ENCODE results near the gene NISCH.

NISCH gene

DNA sequence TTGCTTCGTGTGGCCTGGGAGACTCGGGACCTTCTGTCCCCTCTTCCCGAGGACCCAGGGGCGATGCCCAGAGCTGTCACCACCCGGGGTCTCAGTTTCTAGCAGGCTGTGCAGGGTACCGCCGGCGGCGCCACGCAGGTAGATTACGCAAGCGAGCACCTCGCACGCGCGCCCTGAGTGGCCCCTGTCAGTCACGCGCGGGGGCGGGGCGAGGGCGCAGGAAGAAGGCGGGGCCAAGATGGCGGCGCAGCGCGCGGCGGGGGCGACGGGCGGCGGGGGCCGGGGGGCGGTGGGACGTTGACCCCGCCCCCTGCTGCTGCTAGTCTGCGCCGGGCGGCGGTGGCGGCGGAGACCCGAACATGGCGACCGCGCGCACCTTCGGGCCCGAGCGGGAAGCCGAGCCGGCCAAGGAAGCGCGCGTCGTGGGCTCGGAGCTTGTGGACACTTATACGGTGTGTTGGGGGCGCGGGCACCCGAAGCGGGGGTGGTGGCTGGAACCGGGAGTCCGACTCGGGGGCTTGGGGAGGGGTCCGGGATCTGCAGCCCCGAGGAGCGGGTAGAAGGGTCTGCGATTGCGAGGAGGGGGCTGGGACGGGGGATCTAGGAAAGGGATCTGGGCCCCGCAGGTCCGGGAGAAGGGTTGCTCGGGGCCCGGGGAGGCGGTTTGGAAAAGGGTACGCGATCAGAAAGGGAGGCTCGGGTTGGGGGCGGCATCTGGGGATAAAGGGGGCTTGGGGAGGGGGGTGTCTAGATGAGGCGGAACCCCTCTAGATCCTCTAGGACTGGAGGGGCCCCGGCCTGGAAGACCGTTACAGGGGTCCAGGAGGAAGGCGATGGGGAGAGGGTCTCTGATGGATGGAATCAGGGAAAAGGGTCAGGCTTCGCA lies at the start of gene NISCH:
NISCH (plus strand) TSS at position 322 of the 886 bp plus-strand sequence; CDS start at position 360, 38 bp downstream.
- DNase-seq: peak; percentile 18

DNA sequence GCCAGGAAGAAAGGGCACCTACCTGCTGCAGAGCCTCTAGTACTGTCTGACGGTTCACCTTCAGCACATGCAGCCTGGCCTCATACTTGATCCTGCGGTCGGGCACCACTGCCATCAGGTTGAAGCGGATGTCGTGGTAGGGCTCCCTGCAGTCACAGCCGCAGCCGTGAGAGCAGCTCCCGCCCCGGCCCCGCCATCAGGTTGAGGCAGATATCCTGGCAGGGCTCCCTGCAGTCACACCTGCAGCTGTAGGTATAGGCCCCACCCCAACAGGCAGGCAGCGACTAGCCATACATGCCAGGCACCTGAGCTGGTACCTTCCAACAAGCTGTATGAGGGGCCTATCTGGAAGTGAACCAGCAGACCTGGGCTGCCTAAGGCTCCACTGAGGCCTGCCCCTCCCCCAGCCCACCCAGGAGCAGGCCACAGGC lies 49.2 kb upstream of the NISCH start:
- no peak for DNase-seq

GRCh38 chr3:52406791-52407510 lies 48.5 kb upstream of the NISCH start:
- no peak for DNase-seq

DNA sequence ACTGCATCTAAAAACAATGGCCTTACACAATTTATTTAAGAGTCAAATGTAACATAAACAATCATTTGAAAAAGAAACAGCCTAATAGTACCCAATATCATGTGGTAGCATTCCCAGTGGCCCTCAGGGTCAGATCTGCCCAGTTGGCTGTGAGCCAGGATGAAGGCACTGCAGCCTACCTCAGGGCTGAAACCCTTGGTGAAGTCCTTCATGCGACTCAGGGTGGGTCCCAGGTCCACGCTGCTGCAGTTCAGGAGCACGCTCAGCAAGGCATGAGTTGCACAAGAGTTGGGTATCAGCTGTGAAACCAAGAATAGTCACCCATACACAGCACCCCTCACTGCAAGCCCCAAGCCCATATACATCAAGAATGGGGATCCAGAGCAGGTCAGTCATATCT lies 47.6 kb upstream of the NISCH start:
- no peak for DNase-seq

DNA sequence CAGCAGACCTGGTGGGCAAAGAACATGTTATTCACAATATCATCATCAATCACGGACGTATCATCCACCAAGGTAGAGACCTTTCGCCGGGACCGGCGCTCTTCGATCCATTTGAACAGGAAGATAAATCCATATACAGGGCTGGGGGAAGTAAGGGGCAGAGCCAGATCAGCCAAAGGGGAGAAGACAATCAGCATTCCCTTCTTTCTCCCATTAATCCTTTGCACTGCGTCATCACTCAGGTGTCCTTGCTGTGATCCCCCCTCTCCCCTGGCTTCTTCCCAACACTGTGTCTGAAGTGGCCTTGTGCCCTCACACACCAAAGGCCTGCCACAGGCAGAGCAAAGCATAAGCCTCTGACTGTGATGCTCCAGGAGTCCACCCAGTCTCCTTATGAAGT lies 46.9 kb upstream of the NISCH start:
- no peak for DNase-seq

- DNase-seq: no peak
Measured at GRCh38 chr3:52415800-52416199, 39.6 kb upstream of the NISCH start.

DNA sequence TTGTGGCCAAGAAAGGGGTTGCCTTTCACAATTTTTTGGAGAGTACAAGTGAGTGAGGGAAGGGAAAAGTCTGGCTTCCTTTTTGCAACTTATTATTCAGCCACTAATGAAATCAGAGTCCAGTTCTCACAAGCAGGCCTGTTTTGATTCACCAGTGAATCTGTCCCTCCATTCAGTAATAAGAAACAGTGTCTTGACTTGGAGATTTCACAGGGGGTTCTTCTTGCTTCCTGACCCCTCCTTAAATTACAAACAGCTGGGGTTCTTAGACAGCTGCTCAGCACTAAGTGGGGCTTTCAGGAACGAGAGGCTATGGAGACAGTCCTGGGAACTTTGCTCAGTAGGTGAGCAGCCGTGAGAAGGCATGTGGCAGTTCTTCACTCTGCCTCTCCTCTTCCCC lies 35.0 kb upstream of the NISCH start:
- no peak for DNase-seq

GRCh38 chr3:52422669-52423068 lies 32.7 kb upstream of the NISCH start:
- DNase-seq: no peak

DNA sequence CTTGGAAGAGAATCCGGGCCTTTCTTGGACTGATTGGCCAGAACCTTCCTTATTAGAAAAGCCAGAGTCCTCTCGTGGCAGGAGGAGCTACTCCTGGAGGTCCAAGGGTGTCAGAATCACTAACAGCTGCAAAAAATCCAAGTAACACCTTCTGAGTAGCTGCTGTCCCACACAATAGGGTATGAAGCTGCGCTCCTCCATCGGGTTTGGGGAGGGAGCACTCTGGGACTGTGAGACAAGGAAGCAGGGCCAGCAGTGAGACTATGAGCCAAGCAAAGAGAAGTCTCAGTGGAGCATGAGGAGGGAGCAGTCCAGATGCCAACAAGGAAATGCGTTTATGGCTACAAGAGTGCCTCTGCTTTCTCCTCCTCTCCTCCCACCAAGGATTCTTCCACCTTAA lies 32.2 kb upstream of the NISCH start:
- DNase-seq: no peak

DNA sequence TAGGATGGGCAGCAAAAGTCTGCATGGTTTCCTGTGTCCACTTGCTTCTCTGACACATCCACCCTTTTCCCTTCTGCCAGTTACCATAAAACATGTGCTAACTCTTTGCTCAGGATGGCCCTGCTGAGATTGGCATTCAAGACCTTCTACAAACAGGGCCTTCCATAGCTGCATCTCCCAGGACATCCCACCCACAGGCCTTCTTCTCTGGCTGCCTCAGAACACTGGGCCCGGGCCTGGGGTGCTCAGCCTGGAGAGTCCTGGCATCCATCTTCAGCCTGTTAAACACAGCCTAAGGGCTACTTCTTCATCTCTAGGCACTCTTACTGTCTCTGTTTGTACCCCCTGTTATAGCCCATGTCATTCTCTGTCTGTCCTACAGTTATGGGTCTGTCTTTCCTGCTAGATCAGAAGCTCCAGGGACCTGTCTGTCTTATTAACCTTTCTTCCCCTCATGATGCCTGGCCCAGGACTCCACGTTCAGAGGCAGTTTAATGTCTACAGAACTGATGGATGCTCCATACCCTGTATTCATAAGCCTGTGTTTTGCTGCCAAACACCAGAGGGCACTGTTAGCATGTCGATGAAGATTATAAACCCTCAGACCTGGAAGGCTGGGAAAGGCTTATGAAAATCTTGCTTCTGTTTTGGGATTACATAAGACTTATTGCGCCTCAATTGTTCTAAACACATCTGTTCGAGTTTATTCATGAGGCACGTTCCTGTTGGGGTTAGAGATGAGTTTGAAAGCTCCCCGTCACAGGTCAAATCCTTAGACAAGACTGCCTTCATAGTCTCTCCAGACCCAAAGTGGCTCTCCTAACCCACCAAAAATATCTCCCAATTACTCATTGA lies 27.0 kb upstream of the NISCH start:
- DNase-seq: peak; percentile 15

DNA sequence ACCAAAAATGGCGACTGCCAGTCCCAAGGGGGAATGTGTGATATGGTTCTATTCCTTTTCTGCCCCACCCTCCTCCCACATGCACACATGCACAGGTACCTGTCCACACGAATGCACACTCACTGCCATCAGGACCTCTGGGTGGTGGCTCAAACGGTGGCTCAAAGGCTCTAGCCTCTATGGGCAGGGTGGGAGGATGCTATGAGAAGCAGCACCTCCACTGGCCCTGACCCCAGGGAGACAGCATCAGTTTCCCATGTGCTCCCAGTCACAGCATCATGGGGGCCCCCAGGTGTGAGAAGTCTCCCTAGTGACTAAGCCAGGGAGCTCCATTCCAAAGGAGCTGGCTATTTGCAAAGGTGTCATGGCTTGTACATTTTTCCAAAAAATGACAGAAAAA lies 26.4 kb upstream of the NISCH start:
- no peak for DNase-seq

DNA sequence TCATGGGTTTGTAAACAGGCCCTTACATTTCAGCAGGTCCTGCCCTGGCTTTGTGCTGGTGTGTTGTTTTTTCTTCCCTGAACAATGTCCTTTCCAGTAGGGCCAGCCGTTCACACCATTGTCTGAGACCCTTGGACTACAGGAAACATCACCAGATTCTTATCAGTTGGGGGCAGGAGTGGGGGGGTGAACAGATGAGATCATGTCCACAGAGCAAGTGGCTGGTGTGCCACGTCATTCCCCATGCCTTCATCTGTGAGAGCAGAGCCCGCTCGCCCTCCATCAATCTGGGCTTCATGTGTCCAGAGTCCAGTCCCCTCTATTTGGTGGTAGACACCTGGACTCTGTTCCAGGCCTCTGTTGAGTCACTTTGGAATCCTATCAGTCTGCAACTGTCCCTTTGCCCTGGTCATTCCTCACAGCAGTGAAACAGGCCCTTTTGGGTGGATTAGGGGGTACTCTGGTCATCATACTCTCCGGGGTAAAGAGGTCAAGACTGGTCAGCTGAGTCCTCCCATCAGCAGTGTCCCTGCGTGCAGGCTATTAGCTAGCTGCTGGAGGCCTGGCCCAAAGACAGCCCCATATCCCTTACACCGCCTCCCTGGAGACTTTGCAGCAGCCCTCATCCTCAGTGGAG lies 25.5 kb upstream of the NISCH start:
- no peak for DNase-seq

DNA sequence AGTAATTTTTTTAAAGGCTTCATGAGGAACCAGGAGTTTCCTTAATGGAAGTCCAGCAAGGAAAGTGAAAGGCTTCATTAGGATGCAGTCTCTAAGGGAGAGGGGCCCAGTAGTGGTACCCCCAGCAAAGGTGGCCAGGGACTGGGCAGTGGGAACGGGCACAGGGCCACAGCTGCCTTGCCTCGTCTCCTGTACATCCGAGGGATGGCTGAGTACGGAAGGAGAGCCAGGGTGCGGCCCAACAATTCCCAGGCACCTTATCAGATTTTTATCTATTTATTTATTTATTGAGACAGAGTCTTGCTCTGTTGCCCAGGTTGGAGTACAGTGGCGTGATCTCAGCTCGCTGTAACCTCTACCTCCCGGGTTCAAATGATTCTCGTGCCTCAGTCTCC lies 25.0 kb upstream of the NISCH start:
- no peak for DNase-seq

- no peak for DNase-seq
Measured at GRCh38 chr3:52431459-52432223, 23.8 kb upstream of the NISCH start.

DNA sequence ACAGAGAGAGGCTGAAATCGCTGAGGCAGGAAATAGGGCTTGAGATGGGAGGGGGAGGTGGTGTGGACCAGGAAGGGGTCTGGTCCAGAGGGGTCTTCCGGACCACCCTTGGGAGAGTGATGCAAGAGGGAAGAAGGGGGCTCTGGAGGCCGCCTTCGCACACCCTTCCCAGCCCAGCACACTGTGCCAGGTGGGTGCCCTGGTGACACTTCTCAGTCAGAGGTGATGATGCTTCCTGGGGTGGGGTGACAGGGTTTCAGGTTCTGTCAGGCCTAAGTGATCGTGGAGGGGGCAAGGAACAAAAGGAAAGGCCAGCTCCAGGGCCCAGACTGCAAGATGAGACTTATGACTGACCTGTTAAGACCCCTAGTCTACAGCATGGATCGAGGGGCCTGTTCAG lies 23.2 kb upstream of the NISCH start:
- DNase-seq: no peak

DNA sequence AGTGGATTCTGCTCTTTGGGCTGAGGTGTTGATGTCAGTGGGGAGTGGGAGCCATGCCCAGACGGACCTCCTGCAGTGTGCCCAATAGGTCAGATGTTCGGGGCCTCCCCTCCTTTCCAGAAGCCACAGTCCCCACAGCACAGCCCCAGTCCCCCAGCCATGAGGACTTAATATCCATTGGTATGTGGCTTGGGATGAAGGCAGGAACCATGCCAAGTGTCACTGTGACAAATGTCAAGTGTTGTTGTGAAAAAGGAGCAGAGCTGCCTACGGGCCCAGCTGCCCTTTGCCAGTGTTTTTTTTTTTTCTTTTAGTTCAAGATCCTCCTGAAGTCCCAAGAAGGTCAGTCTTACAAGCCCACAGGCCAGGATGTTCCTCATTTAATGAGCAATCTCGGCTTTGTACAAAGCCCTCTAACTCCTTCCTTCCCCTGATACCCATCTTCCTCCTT lies 22.7 kb upstream of the NISCH start:
- DNase-seq: no peak

DNA sequence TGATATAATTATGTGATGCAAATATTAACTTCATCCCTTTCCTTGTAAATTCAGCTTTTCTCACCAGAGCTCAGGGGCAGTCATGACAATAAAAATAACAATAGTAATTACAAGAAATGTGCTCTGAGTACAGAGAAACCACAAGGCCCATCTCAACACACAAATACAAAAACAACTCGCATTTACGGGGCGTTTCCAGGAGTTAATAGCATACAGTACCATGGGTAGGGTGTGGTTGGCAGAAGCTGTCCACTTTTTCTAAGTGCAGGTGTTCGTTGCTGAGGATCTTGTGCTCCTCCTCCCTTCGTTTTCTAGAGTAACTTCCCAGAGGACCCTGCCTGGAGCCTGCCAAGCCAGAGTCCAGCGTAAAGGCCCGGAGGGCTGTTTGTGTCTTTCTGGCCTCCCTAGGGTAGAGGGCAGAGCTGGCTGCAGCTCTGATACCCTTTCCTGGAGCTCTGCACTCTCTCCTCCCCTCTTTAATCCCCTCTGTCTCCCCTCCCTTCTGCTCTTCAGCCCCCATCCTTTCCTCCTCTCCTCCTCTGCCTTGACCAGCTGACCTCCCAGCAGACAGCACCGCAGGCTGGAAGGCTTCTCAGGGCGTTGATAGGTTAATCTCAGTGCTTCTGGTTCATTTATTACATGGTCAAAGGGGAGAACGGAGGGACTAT lies 21.9 kb upstream of the NISCH start:
- no peak for DNase-seq

GRCh38 chr3:52433996-52434479 lies 21.4 kb upstream of the NISCH start:
- no peak for DNase-seq

DNA sequence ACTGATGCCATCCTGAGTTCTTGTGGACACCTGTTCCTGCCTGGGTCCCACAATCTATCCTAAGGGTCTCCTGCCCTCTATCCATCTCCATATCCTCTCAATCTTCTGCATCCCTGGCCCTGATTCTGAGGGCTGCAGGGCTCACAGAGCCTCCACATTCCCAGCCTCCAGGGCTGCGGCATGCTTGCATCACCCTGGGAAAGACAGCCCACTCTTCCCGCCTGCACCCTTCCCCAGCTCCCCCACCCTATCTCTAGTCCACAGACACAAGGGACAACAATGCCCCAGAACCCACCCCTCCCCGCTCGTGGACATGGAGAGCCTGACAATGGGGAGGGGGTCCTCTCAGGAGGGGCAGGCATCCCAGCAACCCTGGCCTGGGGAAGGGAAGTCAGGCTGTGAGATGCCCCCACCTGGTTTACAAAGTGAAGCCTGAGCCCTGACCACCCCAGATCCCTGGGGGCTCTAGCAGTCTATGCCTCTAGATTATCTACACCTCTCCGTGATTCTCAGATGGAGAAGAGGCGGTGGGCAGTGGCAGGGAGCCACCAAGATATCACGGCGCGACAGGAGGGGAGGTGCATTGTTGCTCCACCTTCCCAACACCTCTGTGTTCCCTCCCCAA lies 20.8 kb upstream of the NISCH start:
- DNase-seq: no peak

DNA sequence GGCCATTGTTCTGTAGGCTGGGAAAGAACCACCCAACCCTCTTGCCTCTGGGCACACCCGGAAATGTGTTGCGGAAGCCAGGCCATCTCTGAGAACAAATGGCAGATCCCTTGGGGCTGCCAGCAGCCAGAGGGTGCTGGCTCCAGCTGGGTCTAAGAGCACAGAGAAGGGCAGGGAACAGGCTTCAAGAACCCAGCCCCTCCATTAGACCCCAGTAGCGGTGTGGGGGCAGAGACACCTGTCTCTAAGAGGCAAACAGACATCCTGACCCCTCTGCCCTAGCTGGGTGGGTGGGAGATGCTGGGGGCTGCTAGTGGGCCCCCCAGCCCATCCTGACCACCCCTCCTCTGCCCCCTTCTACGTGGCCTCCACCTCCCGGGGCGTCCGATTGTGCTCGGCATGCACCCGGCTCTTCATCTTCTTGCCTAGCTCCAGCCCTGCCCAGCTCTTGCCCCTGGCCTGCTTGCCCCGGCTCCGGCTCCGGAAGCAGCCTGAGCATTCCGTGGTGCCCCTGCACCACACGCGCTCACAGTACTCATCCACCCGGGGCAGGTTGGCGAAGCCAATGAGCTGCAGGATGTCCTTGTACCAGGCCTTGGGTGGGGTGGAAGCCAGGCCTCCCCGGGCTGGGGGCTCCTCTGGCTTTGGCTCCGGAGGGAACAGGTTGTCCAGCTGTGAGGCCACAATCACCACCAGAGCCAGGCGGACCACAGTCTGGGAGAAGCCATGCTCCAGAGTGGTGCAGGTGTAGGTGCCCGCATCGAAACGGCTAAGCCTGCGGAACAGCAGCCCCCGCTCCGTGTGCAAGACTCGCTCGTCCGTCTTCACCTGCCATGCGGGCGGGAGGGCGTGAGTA lies 19.9 kb upstream of the NISCH start:
- DNase-seq: no peak
